Lower leg skin (tissue), 4 donors: ENCODE results near the gene CA10. TPM values are rescaled to one million over a fixed set of nuclear protein-coding genes. Genes with fewer than 3 reads are reported as not detected.

Experiments used
- DNase-seq, 2 donors: peaks; one replicate each; pipeline ENCODE4 v3.0.0-alpha.2; 2019; ENCODE audit warnings: low spot score in 2 of 2
- H3K4me3 ChIP-seq: fragments of 200-600 bp; sonication (generic); 2 replicates; pipeline ENCODE4 v1.5.1; 2017; ENCODE audit warnings: mild to moderate bottlenecking, low read depth; ENCODE audit not compliant: poor library complexity, severe bottlenecking
- CTCF ChIP-seq, 3 donors: fragments of 450-650 bp; IDR thresholded peaks; one replicate each; pipeline ENCODE4 v1.5.1; 2016; ENCODE audit warnings: antibody characterized with exemption in 3 of 3, mild to moderate bottlenecking in 3 of 3, moderate library complexity in 2 of 3
- POLR2A ChIP-seq, 2 donors: fragments of 450-650 bp; IDR thresholded peaks; one replicate each; pipeline ENCODE4 v1.6.1; 2016 to 2017; ENCODE audit warnings: antibody characterized with exemption in 2 of 2, mild to moderate bottlenecking in 1 of 2, moderate library complexity in 1 of 2
- WGBS, 2 donors: methylation state at CpG; one replicate each; pipeline ENCODE4 v1.1.5; 2018; 5-methylcytosine and 5-hydroxymethylcytosine counted together
- intact Hi-C: fragments of 100-400 bp; cut with DNase I; formaldehyde crosslinking; loops from one replicate; pipeline ENCODE4 v1.15.0; 2023; ENCODE audit warnings: low total_unique reads
- total RNA-seq, 4 donors: library from RNA; depleted of rRNA; stranded (reverse); fragments of >200 nt; gene quantifications; one replicate each; pipeline ENCODE4 v1.1.0, GENCODE V29; 2016

Gene CA10
- total RNA-seq, 4 donors from 2014 or later = not detected

DNA sequence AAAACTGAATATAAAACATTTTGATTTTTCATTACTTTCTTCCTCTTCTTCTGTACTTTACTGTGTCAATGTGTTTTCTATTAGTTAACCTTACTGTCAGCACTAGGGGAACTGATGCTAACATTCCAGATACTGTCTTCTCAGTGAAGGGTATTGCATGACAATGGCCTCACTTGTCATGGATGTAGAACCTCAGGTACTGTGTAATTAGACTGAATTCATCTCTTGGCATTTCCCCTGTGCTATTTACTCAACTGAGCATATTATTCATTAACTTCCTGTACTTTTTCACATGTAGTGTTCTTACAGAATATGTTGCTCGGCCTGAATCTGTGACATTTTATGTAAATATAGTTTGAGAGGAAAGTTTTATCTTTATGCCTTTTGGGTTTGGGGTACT is 237.0 kb downstream of the CA10 start:
- WGBS, 2 donors = 58 to 77% methylated on average over 1 of the region's 1 CpG
- DNase-seq = no peak

DNA sequence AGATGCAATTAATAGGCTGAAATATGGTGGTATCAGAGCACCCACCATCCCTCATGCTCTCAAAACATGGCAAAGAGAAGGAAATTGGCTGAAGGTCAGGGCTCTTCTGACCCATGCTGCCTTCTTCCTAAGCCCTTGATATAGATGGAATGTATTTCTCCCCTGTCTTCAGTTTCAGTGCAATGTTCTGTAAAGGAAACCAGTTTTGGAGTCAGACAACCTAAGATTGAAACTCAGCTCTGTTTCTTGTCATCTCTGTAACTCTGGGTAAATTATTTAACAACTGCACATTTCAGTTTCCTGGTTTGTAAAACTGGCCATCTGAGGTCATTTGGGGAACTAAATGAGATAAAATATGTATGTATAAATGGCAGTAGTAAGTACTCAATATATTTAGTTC is 243.9 kb downstream of the CA10 start:
- TF ChIP-seq CTCF (IDR thresholded peaks at IDR 0.05) = no peak
- no peak for TF ChIP-seq POLR2A (IDR thresholded peaks at IDR 0.05)
- DNase-seq = no peak
- intact Hi-C loops = no loop called here
- no peak overlapping the region for H3K4me3 ChIP-seq

More for the DNA sequence above, 237.0 kb downstream of the CA10 start:
- intact Hi-C loops = no loop called here
- TF ChIP-seq POLR2A (IDR thresholded peaks at IDR 0.05) (no peak), CTCF (IDR thresholded peaks at IDR 0.05) (no peak)
- H3K4me3 ChIP-seq = no peak overlapping the region

DNA sequence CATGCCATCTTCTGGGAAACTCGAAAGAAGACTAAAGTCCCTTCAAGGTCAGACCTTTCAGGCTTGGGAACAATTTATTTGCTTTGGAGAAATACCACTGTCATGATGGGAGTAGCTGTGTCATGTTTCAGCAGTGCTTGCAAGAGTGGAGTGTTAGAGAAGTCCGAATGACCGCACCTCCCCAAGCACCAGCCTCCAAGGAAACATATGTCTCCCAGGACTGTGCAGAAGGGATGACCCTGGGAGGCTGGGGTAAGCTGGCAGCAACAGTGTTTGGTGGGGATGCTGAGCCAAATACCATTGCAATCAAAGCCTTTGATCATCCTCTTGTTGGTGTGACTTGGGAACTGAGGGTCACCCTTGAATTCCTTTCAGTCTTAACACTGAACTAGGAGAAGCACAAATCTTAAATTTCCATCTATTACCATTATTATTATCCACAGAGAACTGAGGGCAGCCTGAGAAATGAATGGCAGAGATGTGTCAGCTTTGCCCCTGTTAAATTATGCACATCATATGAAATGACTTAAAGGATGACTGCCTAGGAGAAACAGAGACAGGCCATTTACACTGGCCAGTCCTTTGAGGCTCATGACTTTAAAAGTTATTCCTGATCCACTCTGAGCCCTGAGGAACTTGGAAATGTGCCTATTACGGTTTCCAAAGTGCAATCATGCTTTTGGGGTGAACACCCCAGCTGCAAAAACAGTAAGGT is 244.9 kb downstream of the CA10 start:
- intact Hi-C loops = no loop called here
- H3K4me3 ChIP-seq = no peak overlapping the region
- 76 to 79% methylated on average over 4 of the region's 4 CpGs for WGBS, 2 donors
- TF ChIP-seq CTCF (IDR thresholded peaks at IDR 0.05) (no peak), POLR2A (IDR thresholded peaks at IDR 0.05) (no peak)
- no peak for DNase-seq

DNA sequence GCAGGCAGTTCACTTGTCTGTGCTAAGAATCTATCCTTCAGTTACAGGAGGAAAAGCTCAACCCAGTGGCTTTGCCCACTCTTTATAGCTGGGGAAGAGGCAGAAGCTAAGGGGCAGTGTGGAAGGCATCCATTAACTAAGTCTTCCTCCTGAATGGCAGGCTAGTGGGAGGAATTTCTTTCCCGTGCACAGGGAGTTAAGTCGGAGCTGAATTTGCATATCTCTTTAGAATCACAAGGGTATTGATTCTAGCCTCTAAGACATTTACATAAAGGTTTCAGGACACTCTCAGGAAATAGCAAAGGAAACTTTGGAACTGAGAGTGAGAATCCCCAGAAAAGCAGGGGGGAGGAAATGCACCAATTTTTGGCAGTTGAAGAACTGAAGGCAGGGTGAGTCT is 245.6 kb downstream of the CA10 start:
- no peak for DNase-seq
- no peak for TF ChIP-seq POLR2A (IDR thresholded peaks at IDR 0.05)
- no peak for TF ChIP-seq CTCF (IDR thresholded peaks at IDR 0.05)
- intact Hi-C loops = no loop called here
- 20 to 29% methylated on average over 2 of the region's 2 CpGs for WGBS, 2 donors
- no peak overlapping the region for H3K4me3 ChIP-seq

DNA sequence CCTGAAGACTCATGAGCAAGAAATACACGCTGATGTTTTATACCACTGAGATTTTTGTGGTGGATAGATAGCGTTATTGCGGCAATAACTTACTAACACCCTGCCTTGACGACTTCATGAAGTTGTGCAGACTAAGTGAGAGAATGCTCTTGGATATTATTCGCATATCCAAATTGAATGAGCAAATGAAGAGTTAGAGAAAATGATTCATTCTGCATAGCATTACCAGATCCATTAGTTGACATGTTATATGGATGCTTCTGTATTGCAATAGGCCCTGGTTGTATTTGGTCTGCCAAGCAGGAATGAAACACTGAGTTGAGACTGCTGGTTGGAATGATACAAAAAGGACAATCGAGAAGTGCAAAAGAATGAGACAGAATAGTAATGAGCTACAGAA is 247.3 kb downstream of the CA10 start:
- WGBS, 2 donors = 95% methylated on average over 6 of the region's 6 CpGs
- TF ChIP-seq CTCF (IDR thresholded peaks at IDR 0.05) (no peak), POLR2A (IDR thresholded peaks at IDR 0.05) (no peak)
- no peak for DNase-seq
- intact Hi-C loops = no loop called here
- H3K4me3 ChIP-seq = no peak overlapping the region

- WGBS, 2 donors = 40 to 61% methylated on average over 3 of the region's 3 CpGs
- intact Hi-C loops = no loop called here
- no peak for DNase-seq
- TF ChIP-seq POLR2A (IDR thresholded peaks at IDR 0.05) = no peak
- TF ChIP-seq CTCF (IDR thresholded peaks at IDR 0.05) = no peak
- no peak overlapping the region for H3K4me3 ChIP-seq
Measured at GRCh38 chr17:51909971-51910370, 248.5 kb downstream of the CA10 start.
